GM18868 (cell line): Measurements from ENCODE around the gene PKHD1.

Source experiments
- ATAC-seq: cut with Tn5 transposase; IDR thresholded peaks from one replicate; pipeline ENCODE4 v1.9.1; 2021; ENCODE audit warnings: mild to moderate bottlenecking, moderate library complexity; ENCODE audit not compliant: unreplicated experiment

Gene PKHD1

GRCh38 chr6:51644426-51644825 lies 443.0 kb downstream of the PKHD1 start:
- no peak for ATAC-seq

GRCh38 chr6:51640021-51640420 lies 447.4 kb downstream of the PKHD1 start:
- no peak for ATAC-seq

DNA sequence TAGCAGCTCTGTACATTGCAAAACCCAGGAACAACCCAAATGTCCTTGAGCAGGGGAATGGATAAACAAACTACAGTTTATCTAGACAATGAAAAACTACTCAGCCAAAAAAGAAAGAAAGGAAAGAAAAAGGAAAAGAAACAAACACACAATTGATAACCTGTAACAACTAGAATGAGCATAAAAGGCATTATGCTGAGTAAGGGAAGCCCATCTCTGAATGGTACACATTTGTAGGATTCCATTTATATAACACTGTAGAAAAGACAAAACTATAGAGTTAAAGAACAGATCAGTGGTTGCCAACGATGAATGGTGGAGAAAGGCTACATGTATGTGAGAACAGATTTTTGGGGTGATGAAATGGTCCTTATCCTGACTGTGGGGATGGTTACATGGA lies 454.0 kb downstream of the PKHD1 start:
- no peak for ATAC-seq

- no peak for ATAC-seq
These were observed 457.4 kb downstream of the PKHD1 start for GRCh38 chr6:51630011-51630410.

GRCh38 chr6:51626391-51626790 lies 461.0 kb downstream of the PKHD1 start:
- ATAC-seq = no peak

DNA sequence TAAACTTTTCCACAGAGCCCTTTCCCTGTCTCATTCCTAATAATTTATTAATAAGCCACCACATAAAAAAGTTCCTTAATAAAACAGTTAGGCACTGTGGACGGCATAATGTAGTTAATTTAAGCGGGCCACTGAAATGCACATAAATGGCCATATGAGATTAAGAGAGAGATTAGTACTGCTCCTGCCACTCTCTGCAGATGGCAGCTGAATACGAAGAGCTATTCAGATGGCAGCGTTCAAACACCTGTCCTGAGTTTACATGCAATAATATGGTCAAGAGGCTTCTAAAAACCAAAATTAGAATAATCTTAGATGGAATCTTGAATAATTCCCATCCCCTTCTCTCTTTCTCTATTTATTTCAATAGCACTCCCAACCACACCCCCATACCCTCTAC lies 461.8 kb downstream of the PKHD1 start:
- ATAC-seq = no peak

DNA sequence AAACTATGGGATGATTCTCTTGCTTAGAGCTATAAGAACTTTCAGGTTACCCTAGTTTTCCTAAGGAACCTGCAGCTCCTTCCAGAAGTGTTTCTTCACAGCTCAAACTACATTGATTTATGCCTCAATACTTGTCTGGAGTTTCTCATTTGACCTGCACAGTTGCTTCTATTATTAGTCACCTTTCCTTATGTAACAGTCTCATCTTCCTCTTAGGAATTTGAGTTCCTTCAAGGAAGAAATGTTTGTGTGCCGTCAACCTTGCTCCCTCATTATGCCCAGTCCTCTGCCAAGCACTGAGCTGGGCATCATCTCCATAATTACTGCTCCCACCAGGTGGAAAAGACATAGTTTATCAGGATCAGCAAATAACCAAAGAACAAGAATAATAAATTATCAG lies 466.4 kb downstream of the PKHD1 start:
- no peak for ATAC-seq

- ATAC-seq = peak; percentile 39
These were observed 468.2 kb downstream of the PKHD1 start for GRCh38 chr6:51619042-51619799.

- peak; percentile 45 for ATAC-seq
These were observed 468.9 kb downstream of the PKHD1 start for GRCh38 chr6:51618563-51618962.

GRCh38 chr6:51617751-51618150 lies 469.7 kb downstream of the PKHD1 start:
- ATAC-seq = no peak

- ATAC-seq = no peak
These were observed 471.2 kb downstream of the PKHD1 start for GRCh38 chr6:51616243-51616642.

DNA sequence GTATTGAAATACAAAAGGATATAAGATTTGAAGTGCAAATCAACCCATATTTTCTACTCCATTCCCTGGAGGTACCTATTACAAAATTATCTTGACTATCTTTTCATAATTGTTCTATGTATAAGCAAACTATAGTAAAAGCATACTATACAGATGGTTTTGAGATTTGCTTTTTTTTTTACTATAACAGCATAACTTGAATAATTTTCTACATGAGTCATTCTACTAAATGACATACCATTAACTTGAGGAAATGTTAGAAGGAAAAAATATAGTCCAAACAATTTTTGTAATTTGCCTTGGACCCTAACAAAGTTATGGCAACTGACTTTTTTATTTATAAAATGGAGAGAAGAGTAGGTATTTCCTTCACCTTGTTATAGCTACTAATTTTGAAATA lies 472.7 kb downstream of the PKHD1 start:
- ATAC-seq = no peak

DNA sequence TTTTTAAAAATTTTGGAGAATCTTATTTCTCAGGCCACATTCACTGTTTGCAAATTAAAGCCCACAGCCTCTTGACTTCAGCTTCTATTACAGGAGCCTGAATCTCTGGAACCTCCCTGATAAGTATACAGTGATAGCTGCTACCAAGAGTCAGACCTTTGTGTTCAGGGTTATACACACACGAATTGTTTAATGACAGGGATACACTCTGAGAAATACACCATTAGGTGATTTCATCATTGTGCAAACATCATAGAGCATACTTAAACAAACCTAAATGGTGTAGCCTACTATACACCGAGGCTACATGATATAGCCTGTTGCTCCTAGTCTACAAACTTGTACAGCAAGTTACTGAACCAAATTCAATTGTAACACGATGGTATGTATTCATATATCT lies 473.9 kb downstream of the PKHD1 start:
- no peak for ATAC-seq

DNA sequence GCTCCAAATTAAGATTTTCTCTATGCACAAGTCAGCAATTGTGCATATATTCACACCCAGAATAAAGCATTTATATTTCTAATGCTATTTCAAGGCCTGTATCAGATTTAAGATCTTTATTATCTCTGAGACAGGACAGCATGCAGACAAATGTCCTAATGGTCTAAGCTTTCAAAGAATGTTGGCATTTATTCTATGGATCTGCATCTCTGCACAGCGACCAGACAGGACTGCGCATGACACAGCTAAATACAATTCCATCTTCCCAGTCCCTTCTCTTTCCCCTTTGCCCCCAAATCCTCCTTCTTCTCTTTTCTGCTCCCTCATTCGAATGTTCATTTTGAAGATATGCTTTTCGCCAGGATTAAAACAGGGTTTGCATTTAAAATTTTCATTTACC lies 478.5 kb downstream of the PKHD1 start:
- ATAC-seq = no peak

DNA sequence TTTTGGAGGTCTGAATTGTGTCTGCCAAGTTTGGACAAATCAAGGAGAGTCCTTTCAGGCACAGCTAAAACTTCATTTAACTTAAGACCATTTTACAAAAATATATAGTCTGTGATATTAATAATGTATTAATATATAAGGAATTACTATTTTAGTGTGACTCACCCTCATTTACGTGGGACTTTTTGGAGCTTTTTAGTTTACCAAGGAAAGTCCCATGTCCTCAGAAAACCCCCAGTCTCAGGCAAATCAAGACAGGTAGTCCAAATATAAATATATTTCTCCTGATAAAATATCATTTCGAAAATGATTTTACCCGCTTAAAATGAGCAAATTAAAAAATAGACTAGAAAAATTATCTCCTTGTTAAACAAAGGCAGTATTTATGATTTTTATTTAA lies 479.0 kb downstream of the PKHD1 start:
- ATAC-seq = peak; percentile 70

GRCh38 chr6:51600514-51600913 lies 486.9 kb downstream of the PKHD1 start:
- ATAC-seq = no peak

GRCh38 chr6:51598171-51598570 lies 489.2 kb downstream of the PKHD1 start:
- ATAC-seq = no peak

DNA sequence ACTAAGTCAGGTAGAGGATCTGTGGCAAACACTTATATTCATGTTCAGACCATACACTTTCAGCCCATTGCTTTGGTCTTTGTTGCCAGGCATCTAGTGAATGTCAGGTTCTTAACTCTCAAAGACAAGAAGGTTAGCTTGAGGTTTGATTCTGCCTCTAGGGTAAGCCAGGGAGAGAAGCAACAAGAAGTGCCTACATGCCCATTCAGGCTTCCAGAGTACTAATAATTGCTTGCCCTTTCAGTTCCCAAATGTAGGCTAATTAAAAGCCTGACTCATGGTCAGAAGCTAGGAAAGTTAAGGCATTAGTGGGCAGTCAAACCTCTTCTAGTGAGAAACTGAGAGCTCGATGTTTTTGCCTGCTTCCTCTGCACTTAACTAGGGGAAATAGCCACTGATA lies 492.4 kb downstream of the PKHD1 start:
- no peak for ATAC-seq

- ATAC-seq = peak; percentile 69
These were observed 502.1 kb downstream of the PKHD1 start for GRCh38 chr6:51585264-51585663.

DNA sequence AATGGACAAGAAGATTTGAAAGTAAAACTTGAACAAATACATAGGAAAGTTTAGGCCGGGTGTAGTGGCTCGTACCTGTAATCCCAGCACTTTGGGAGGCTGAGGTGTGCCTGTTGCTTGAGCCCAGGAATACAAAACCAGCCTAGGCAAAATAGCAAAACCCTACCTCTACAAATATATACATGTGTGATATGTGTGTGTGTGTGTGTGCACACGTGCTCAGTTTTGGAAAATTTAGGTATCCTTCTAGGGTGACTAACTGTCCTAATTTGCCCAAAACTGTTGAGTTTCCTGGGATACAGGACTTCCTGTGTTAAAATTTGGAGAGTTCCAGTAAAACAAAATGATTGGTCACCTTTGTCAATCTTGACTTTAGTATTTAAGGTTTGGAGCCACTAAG lies 503.2 kb downstream of the PKHD1 start:
- no peak for ATAC-seq

DNA sequence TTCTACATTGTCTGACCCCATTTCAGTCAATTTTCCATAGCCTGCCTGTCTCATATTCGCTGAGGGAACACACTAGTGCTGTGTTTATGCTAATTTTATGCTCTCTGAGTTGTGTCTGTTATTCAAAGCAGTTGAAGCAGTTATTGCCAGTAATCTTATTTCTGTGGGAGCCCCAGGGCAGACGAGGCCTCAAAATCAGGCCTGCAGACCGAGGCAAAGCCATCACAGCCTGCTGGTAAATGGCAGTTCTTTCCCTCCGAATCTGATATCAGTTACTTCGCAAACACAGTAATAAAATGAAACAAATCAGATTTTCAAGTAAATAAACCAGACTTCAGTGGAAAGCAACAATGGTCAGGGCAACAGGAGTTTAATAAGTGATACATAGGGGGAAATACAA lies 508.4 kb downstream of the PKHD1 start:
- no peak for ATAC-seq

- ATAC-seq = no peak
These were observed 509.1 kb downstream of the PKHD1 start for GRCh38 chr6:51578362-51578761.

DNA sequence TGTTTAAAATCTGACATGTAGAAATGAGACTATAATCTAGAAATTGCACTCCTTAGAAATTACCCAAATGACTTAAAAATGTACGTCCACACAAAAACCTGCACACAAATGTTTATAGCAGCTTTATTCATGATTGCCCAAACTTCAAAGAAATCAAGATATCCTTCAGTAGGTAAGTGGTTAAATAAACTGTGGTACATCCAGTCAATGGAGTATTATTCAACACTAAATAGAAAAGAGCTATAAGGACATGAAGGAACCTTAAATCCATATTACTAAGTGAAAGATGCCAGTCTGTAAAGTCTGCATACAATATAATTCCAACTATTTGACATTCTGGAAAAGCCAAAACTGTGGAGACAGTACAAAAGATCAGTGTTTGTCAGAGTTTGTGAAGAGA lies 513.4 kb downstream of the PKHD1 start:
- no peak for ATAC-seq
